Hepatic stellate cell (primary cell): ENCODE results near the gene RIT2.

ENCODE experiments used
- DNase-seq: peaks from one replicate; pipeline ENCODE4 v3.0.0; 2011; ENCODE audit warnings: low spot score

RIT2 gene

DNA sequence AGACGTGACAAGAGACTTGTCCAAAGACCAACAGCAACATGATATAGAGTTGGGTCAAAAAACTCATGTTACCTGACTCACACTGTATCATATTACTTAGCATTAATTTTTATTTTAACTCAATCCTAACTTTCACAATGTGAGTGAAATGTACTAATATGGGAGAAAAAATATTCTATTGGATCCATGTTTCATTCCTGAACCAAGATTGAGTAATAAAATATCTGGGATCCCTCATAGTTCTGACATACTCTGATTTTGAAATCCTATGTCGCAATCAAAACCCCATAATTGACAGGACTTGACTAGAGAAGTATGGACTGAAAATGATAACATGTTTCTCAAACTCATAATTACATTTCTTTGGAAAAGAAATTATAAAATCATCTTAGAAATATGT, 190.4 kb downstream of the RIT2 start:
- DNase-seq: no peak

DNA sequence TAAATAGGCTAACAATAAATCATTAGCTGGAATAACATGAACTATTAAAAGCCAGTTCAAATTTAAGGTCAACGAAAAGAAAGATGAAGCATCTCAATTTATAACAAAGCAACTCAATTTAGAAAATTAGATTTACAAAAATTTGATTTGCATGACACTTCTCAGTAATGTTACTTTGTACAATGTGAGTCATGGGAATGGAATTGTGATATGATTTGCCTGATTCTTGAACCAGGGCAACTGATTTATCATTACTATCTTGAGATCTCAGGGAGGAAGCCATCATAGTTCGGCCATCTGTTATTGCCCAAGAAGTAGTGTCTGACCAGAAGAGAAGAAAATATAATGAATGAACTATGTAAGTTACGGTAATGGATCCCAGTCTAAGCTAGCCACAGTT, 193.1 kb downstream of the RIT2 start:
- DNase-seq: no peak

- DNase-seq: no peak
Observed at GRCh38 chr18:42921226-42921737, 194.2 kb downstream of the RIT2 start.

DNA sequence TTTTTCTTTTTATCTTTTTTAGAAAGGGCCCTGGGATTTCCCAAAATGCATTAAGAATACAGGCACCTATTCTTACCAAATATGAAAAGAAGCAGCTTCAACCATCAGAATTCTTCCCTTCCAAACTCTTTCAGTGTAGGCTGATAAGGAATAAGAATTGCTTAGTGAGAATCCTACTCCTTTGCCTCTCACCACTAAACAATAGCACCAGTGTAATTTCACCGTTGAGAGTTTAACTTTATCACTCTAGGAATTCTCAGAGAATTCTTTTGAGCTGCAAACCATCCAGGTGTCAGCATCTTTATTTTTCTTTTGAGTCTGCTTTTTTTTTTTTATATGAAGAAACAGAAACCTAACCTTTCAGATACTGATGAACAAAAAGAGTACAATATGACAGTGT, 194.9 kb downstream of the RIT2 start:
- no peak for DNase-seq

DNA sequence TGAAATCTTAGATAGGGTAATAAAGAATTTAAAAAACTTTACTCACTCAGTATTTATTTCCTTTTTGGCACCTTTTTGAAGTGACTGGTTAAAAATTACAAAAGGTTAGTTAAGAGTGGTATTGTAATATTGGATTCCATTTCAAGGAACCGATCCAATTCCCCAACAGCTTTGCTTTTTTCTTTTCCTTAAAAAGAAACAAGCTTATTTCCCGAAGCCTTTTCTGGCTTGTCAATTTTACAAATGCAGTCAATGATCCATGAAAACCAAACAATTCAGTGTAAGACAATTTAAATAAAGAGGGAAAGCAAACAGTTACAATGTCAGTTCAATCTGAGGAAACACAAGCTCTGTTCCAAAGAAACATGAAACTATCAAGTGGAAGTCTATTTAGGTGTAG, 200.2 kb downstream of the RIT2 start:
- no peak for DNase-seq

DNA sequence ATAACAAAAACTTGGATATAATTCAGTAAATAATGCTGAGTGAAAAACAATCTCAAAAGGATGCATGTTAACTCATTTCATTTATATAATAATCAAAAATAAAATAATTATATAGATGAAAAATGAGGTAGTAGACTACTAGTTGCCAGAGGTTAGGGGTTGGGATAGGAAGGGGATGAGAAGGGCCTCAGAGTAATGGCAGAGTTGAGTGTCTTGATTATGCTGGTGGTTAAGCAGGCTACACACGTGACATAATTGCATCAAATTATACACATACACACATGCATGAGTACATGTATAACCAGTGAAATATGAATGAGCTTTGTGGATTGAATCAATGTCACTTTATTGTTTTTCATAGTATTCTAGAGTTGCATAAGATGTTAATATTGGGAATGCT, 201.0 kb downstream of the RIT2 start:
- DNase-seq: no peak

GRCh38 chr18:42909095-42909494, 206.4 kb downstream of the RIT2 start:
- no peak for DNase-seq

DNA sequence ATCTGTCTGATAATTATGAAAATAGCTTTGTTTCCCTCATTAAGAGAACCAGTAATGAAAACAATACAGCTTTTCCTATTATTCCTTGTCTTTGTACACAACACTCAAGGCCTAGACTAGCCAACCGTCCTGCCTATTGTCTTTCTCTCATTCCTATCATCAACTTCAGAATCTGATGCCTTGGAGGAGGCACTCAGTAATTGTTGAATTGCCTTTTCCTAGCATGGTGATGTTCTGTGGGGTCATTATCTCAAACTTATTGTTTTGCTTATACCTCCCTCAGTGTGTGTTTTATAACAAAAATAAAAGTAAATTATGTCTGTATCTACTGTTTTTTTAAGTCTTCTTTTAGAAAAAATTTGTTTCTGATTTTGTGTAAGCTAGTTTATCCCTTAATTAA, 208.7 kb downstream of the RIT2 start:
- DNase-seq: no peak

GRCh38 chr18:42901161-42901560, 214.3 kb downstream of the RIT2 start:
- DNase-seq: no peak

DNA sequence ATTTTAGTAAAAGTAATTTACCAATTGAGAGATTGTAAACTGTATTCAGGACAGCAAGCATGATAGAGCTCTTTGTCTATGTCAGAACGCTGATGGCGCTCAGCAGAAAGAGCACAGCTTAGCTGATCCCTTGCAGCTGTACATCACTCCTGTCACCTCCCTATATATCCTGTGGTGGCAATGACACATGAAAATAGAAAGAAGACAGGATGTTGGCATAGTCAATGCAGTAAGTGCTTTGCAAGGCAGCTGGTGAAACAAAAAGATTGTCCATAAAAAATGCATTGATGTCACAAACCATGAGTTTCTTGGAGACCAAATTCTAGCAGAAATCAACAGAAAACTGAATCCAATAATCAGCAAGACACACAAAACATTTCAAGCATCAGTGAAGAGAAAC, 221.5 kb downstream of the RIT2 start:
- no peak for DNase-seq

GRCh38 chr18:42892181-42892580, 223.3 kb downstream of the RIT2 start:
- no peak for DNase-seq

DNA sequence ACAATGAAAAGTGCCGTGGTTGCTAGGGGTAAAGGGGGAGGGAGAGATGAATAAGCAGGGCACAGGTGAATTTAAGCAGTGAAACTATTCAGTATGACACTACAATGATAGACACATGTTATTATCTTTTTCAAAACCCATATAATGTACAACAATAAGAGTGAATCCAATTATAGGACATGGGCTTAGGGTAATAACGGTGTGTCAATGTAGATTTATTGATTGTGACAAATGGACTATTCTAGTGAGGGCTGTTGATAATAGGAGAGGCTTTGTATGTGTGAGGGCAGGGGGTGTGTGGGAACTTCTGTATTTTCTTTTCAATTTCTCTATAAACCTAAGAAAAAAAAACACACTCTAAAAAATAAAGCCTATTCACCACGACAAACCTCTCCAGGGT, 223.8 kb downstream of the RIT2 start:
- DNase-seq: no peak

DNA sequence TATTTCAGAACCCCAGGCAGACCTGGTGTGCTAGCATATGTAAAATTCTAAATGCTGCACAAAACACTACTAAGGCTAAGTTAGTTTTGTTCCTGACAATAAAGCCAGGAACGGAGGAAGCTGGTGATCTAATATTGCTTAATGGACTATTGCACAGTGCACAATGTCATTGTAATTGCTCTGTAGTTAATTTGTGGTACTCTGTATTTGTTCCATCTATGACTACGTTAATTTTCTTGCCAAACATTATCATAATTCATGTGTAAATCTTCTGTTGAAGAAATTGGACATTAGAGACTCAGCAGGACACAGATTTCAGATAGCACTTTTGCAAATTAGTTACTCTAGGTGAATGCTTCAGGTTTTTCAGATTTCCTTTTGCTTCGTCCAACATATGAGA, 232.3 kb downstream of the RIT2 start:
- DNase-seq: no peak

DNA sequence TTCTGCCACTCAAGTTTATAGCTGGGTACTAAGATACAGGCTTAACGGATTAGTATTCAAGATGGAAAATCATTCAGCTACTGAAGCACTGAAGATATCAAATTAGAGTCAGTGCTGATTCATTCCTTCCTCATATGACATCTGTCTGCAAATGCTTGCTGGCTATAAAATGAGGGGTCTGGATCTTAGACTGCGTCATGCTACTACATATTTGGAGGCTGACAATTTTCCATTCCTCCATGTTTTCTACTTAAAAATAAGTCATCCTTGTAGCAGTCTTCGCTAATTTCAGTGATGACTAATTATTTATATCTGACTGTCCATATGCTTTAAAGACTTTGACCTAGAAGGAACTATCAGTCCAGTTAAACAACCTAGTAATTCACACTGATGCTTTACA, 233.4 kb downstream of the RIT2 start:
- no peak for DNase-seq

GRCh38 chr18:42872838-42873237, 242.6 kb downstream of the RIT2 start:
- no peak for DNase-seq

DNA sequence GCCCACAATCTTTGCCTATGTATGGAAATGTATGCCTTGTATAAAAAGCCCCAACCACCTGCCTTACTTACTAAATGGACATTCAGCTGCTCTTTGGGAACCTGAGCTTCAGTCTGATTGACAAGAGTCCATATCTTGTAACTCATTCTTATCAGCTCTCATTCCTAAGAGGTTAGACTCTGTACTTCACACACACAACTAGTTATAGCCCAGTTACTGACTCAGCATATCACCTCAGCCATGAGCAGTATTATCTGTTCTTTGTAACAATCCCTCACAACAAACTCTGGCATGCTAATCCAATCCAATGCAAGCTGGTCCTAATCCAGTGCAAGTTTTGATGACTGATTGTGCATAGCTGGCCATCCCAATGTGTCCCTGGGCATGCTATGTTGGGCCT, 250.6 kb downstream of the RIT2 start:
- DNase-seq: no peak

DNA sequence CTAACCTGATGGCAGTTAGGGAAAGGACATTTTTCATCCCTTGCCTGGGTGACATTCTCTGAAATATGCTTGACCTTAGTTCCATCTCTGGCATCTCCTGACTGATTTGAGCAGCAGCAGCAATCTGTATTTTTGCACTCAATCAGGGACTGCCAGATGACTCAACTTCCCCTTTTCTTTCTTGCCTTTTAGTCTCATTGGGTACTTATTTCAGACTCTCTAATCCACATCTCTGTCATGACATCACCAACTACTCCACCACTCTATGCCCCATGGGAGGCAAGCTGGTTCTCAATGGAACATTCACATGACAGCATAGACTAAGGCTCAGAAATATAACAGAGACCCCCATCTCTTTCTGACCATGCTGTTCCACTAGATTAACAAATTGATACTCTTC, 254.2 kb downstream of the RIT2 start:
- DNase-seq: no peak

- DNase-seq: no peak
Observed at GRCh38 chr18:42860548-42860947, 254.9 kb downstream of the RIT2 start.

GRCh38 chr18:42860011-42860410, 255.5 kb downstream of the RIT2 start:
- DNase-seq: no peak

DNA sequence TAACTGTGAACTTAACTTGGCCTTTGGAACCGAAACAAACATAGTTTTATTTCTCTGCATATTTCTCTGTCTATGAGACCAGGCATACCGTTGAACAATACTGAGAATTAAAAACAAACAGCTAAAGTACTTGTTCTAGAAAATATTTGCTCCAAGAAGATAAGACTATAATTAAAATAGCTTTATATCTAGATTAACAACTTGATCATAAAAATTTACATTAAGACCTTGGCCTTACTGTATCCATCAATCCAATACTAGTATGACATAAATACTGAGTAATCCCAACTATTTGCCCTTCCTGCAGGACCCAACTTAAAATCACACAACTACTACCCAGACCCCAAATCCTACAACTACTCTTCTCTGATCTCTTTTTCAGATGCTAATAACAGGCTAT, 260.9 kb downstream of the RIT2 start:
- no peak for DNase-seq

DNA sequence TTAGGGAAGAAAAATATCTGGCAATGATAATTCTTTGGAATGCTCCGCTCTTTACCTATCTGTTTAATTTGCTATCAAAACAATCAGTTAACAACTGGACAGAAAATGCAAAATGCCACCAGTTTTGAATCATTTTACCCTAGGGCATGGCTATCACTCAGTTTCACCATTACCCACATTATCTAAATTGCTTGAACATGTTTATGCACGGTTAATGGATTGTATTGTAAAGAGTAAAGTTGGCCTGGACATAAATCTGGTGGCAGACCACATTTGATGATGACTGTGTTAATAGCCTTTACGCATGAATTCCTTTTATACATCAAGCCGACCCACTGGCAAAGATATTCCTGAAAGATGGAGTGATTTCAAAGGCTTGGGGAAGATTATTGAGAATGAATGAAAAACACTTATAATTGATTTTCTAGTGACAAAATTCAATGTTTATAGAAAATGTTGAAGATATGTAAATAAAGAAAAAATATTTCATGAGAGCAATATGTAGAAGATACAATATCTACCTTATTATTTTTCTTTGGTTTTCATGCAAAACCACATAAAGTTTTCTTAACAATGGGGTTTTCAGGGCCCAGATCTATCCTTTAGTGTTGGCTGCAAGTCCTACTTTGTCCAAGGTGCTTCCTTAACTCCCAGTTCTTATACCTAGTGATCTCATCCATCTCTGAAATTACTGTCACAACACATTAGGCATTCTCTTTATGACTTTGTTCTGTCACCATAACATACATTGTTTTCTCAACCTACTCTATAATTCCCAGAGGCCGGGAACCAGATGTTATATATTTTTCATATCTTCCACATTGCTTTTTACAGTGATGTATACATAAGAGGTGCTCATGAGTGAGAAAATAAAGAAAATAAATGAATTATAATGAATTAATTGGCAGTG, 265.1 kb downstream of the RIT2 start:
- DNase-seq: no peak

- DNase-seq: no peak
Observed at GRCh38 chr18:42839408-42839807, 276.1 kb downstream of the RIT2 start.

- no peak for DNase-seq
Observed at GRCh38 chr18:42838546-42839145, 276.8 kb downstream of the RIT2 start.

- DNase-seq: no peak
Observed at GRCh38 chr18:42830936-42831335, 284.5 kb downstream of the RIT2 start.
